Measurements from ENCODE around the gene SLFN5.

DNA sequence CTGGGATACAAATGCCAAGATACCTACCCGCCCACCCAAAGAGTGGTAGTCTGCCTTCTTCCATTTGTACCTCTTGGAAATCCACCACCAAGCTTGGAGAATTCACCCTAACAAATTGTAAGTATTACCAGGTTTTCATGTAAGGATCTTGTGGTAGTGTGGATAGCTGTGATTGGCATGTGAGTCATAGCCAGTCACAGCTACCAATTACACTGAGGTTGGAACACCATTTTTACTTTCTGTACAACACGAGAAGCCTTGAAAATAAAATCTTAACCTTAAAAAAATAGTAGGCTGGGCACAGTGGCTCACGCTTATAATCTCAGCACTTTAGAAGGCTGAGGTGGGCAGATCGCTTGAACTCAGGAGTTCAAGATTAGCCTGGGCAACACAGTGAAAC is 30.2 kb upstream of the SLFN5 start:
- TF ChIP-seq POLR2A (IDR thresholded peaks at IDR 0.05; ENCODE audit: low read depth, low read length) (no peak), POLR2AphosphoS5 (IDR thresholded peaks at IDR 0.05; ENCODE audit: low read depth, low read length) (no peak), TAF1 (IDR thresholded peaks at IDR 0.05; ENCODE audit: low read depth, low read length) (no peak)
